ENCODE data around the gene PTPRD. TPM values are rescaled to one million over a fixed set of nuclear protein-coding genes. Genes with fewer than 3 reads are reported as not detected.

The PTPRD gene
- polyA plus RNA-seq: 1 to 10 TPM; 2.1 to 5.6 (median 3.9) TPM
- long read RNA-seq, donor 1: 0 reads
- long read RNA-seq, donor 2: 0 reads
- long read RNA-seq, donor 3: 0 reads
- long read RNA-seq, donor 4: 0 reads
- long read RNA-seq, donor 5: 0 reads
- long read RNA-seq, donor 6: 0 reads
- long read RNA-seq, donor 7: 0 reads
- long read RNA-seq, donor 8: 0 reads
- long read RNA-seq, donor 9: 0 reads
- long read RNA-seq, donor 10, partial matches to known transcripts: 0 of 9 reads
- long read RNA-seq, donor 10, other reads (novel, unspliced or antisense): 9 of 9 reads

DNA sequence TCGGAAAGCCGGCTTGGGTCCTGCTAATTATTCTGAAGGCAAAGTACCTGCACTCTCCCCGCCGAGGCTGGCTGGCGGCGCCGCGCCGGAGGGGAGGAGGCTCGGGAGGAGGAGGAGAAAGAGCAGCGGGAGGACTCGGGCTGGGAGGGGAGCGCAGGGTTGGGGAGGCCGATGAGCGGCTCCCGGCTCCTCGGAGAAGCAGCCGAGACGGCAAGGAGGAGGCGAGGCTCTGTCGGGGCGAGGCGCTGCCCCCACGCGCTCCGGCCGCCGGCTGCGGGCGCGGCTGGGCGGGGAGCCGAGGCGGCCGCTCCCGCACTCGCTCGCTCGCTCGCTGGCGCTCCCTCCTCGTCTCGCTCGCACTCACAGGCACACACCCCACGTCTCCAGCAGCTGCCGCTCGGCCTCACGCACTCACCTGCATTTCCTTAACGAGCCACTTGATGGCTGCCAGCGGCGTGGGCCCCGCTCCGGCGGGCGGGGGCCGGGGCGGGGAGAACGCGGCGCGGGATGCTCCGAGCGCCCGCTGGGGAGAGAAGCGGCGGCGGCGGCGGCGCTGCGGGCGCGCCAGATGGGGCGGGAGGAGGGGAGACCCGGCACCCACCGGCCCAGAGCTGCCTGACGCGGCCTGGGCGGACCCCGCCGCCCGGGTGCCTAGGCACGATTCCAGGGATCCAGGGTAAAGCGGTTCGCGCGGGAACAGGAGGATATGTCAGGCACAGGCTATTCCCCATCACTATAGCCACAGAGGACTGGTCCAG lies at the start of gene PTPRD:
Gene PTPRD (minus strand): TSS at position 362 of the 758 bp plus-strand sequence.
- Histone ChIP-seq H3K27me3 (ENCODE audit: control insufficient read depth in 3 of 3, insufficient read depth in 3 of 3, low read length in 3 of 3) (peaks cover 4 to 34% (median 18%) of the 10 kb centered on the region in 3 donors), H3K36me3 (ENCODE audit: control insufficient read depth in 3 of 3, insufficient read depth in 2 of 3, low read depth in 1 of 3, low read length in 3 of 3) (no peaks in the 10 kb centered on the region), H3K27ac (ENCODE audit: low read depth in 1 of 3, low read length in 2 of 3) (no peak within 1 kb of the TSS), H3K4me3 (ENCODE audit: low read depth in 1 of 3, low read length in 3 of 3) (peak within 1 kb of the TSS in 2 of 3 donors; percentile 29 to 34), H3K9me3 (ENCODE audit: control insufficient read depth in 2 of 2, insufficient read depth in 1 of 2, low read depth in 1 of 2, low read length in 1 of 2) (no peaks in the 10 kb centered on the region), H3K4me1 (ENCODE audit: control insufficient read depth in 3 of 3, insufficient read depth in 2 of 3, low read depth in 1 of 3, low read length in 2 of 3) (no peaks in the 10 kb centered on the region)
- FAIRE-seq (no peak), DNase-seq (peak; percentile 42 to 54)
- 1 to 4% (median 1%) methylated on average over 35 to 87 of the region's 87 CpGs for WGBS, 3 donors

- 54 to 75% (median 73%) methylated on average over 2 of the region's 2 CpGs for WGBS, 3 donors
- no peak for DNase-seq
- Histone ChIP-seq H3K27ac (ENCODE audit: low read depth in 1 of 3, low read length in 2 of 3) (no peak overlapping the region), H3K4me1 (ENCODE audit: control insufficient read depth in 3 of 3, insufficient read depth in 2 of 3, low read depth in 1 of 3, low read length in 2 of 3) (no peaks in the 10 kb centered on the region), H3K9me3 (ENCODE audit: control insufficient read depth in 2 of 2, insufficient read depth in 1 of 2, low read depth in 1 of 2, low read length in 1 of 2) (no peaks in the 10 kb centered on the region), H3K27me3 (ENCODE audit: control insufficient read depth in 3 of 3, insufficient read depth in 3 of 3, low read length in 3 of 3) (no peaks in the 10 kb centered on the region), H3K4me3 (ENCODE audit: low read depth in 1 of 3, low read length in 3 of 3) (no peak overlapping the region), H3K36me3 (ENCODE audit: control insufficient read depth in 3 of 3, insufficient read depth in 2 of 3, low read depth in 1 of 3, low read length in 3 of 3) (no peaks in the 10 kb centered on the region)
- FAIRE-seq: no peak
Measured at GRCh38 chr9:10661994-10662393, 49.2 kb upstream of the PTPRD start.

GRCh38 chr9:10661376-10661775 lies 48.6 kb upstream of the PTPRD start:
- DNase-seq (no peak), FAIRE-seq (no peak)
- 88 to 96% (median 88%) methylated on average over 1 of the region's 1 CpG for WGBS, 3 donors
- Histone ChIP-seq H3K36me3 (ENCODE audit: control insufficient read depth in 3 of 3, insufficient read depth in 2 of 3, low read depth in 1 of 3, low read length in 3 of 3) (no peaks in the 10 kb centered on the region), H3K27me3 (ENCODE audit: control insufficient read depth in 3 of 3, insufficient read depth in 3 of 3, low read length in 3 of 3) (no peaks in the 10 kb centered on the region), H3K27ac (ENCODE audit: low read depth in 1 of 3, low read length in 2 of 3) (no peak overlapping the region), H3K9me3 (ENCODE audit: control insufficient read depth in 2 of 2, insufficient read depth in 1 of 2, low read depth in 1 of 2, low read length in 1 of 2) (no peaks in the 10 kb centered on the region), H3K4me3 (ENCODE audit: low read depth in 1 of 3, low read length in 3 of 3) (no peak overlapping the region), H3K4me1 (ENCODE audit: control insufficient read depth in 3 of 3, insufficient read depth in 2 of 3, low read depth in 1 of 3, low read length in 2 of 3) (no peaks in the 10 kb centered on the region)

DNA sequence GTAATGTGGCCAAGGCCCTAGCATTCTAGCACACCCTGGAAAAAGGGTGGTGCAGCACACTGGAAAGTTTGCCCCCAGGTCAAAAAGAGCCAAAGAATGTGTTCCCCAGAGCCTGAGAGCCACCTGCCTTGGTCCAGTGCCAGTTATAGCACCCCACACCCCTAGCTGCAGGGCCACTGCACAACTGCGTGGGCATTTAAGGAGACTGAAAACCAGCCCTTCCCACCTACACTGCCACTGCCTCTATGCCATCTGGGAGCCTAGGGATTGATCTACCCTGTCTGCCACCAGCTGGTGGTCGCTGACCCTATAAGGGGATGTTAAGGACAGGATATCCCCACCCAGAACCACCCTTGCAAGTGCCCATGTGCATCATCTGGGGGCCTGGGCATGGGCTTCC lies 38.2 kb upstream of the PTPRD start:
- H3K9me3 ChIP-seq (ENCODE audit: control insufficient read depth in 2 of 2, insufficient read depth in 1 of 2, low read depth in 1 of 2, low read length in 1 of 2): peaks cover 0 to 12% of the 10 kb centered on the region in 2 donors
- FAIRE-seq (no peak), DNase-seq (no peak)
- no peak overlapping the region for H3K27ac ChIP-seq (ENCODE audit: low read depth in 1 of 3, low read length in 2 of 3)
- H3K4me1 ChIP-seq (ENCODE audit: control insufficient read depth in 3 of 3, insufficient read depth in 2 of 3, low read depth in 1 of 3, low read length in 2 of 3): no peaks in the 10 kb centered on the region
- 53 to 75% (median 62%) methylated on average over 2 of the region's 2 CpGs for WGBS, 3 donors
- H3K27me3 ChIP-seq (ENCODE audit: control insufficient read depth in 3 of 3, insufficient read depth in 3 of 3, low read length in 3 of 3): no peaks in the 10 kb centered on the region
- H3K4me3 ChIP-seq (ENCODE audit: low read depth in 1 of 3, low read length in 3 of 3): no peak overlapping the region
- no peaks in the 10 kb centered on the region for H3K36me3 ChIP-seq (ENCODE audit: control insufficient read depth in 3 of 3, insufficient read depth in 2 of 3, low read depth in 1 of 3, low read length in 3 of 3)

GRCh38 chr9:10649076-10649475 lies 36.3 kb upstream of the PTPRD start:
- WGBS, 3 donors: 53 to 83% (median 70%) methylated on average over 1 of the region's 1 CpG
- Histone ChIP-seq H3K4me3 (ENCODE audit: low read depth in 1 of 3, low read length in 3 of 3) (no peak overlapping the region), H3K27ac (ENCODE audit: low read depth in 1 of 3, low read length in 2 of 3) (no peak overlapping the region)

GRCh38 chr9:10633785-10634184 lies 21.0 kb upstream of the PTPRD start:
- no peaks in the 10 kb centered on the region for H3K4me1 ChIP-seq (ENCODE audit: control insufficient read depth in 3 of 3, insufficient read depth in 2 of 3, low read depth in 1 of 3, low read length in 2 of 3)

More at GRCh38 chr9:10649076-10649475, 36.3 kb upstream of the PTPRD start:
- H3K9me3 ChIP-seq (ENCODE audit: control insufficient read depth in 2 of 2, insufficient read depth in 1 of 2, low read depth in 1 of 2, low read length in 1 of 2): peaks cover 0 to 12% of the 10 kb centered on the region in 2 donors
- FAIRE-seq (no peak), DNase-seq (no peak)
- no peaks in the 10 kb centered on the region for H3K27me3 ChIP-seq (ENCODE audit: control insufficient read depth in 3 of 3, insufficient read depth in 3 of 3, low read length in 3 of 3)
- no peaks in the 10 kb centered on the region for H3K4me1 ChIP-seq (ENCODE audit: control insufficient read depth in 3 of 3, insufficient read depth in 2 of 3, low read depth in 1 of 3, low read length in 2 of 3)
- H3K36me3 ChIP-seq (ENCODE audit: control insufficient read depth in 3 of 3, insufficient read depth in 2 of 3, low read depth in 1 of 3, low read length in 3 of 3): no peaks in the 10 kb centered on the region

GRCh38 chr9:10614196-10614800 lies 1.5 kb upstream of the PTPRD start:
- FAIRE-seq: no peak
- H3K27me3 ChIP-seq (ENCODE audit: control insufficient read depth in 3 of 3, insufficient read depth in 3 of 3, low read length in 3 of 3): peaks cover 4 to 34% (median 18%) of the 10 kb centered on the region in 3 donors
- WGBS, 3 donors: 44 to 58% (median 54%) methylated on average over 9 of the region's 9 CpGs

More at GRCh38 chr9:10633785-10634184, 21.0 kb upstream of the PTPRD start:
- no peak for DNase-seq
- no peak for FAIRE-seq
- Histone ChIP-seq H3K27me3 (ENCODE audit: control insufficient read depth in 3 of 3, insufficient read depth in 3 of 3, low read length in 3 of 3) (no peaks in the 10 kb centered on the region), H3K4me3 (ENCODE audit: low read depth in 1 of 3, low read length in 3 of 3) (no peak overlapping the region), H3K9me3 (ENCODE audit: control insufficient read depth in 2 of 2, insufficient read depth in 1 of 2, low read depth in 1 of 2, low read length in 1 of 2) (no peaks in the 10 kb centered on the region), H3K36me3 (ENCODE audit: control insufficient read depth in 3 of 3, insufficient read depth in 2 of 3, low read depth in 1 of 3, low read length in 3 of 3) (no peaks in the 10 kb centered on the region), H3K27ac (ENCODE audit: low read depth in 1 of 3, low read length in 2 of 3) (no peak overlapping the region)
- 81 to 84% (median 82%) methylated on average over 3 of the region's 3 CpGs for WGBS, 3 donors

DNA sequence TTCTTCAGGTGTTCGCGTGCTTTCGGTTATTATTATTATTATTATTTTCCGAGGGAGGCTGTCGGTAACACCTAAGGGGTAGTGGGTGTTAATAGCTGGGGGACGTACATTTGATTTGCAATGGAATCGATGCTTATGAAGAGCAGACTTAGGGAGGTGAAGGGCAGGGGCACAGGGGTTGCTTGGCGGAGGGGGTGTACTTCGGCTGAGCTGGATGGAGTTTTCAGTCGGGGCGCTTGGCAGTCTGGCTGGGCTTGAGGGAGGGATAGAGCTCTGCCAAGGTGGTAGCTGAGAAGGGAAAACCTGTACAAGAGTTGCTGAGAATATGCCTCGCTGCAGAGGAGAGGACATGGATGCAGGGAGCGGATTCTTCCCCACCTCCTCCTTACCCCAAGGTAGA lies 617 bp upstream of the PTPRD start:
- WGBS, 3 donors: 8 to 15% (median 14%) methylated on average over 13 of the region's 13 CpGs
- peak overlapping the region in 1 of 3 donors; percentile 27 for H3K4me3 ChIP-seq (ENCODE audit: low read depth in 1 of 3, low read length in 3 of 3)
- H3K9me3 ChIP-seq (ENCODE audit: control insufficient read depth in 2 of 2, insufficient read depth in 1 of 2, low read depth in 1 of 2, low read length in 1 of 2): no peaks in the 10 kb centered on the region
- DNase-seq: no peak
- no peak overlapping the region for H3K27ac ChIP-seq (ENCODE audit: low read depth in 1 of 3, low read length in 2 of 3)
- no peaks in the 10 kb centered on the region for H3K4me1 ChIP-seq (ENCODE audit: control insufficient read depth in 3 of 3, insufficient read depth in 2 of 3, low read depth in 1 of 3, low read length in 2 of 3)
- H3K36me3 ChIP-seq (ENCODE audit: control insufficient read depth in 3 of 3, insufficient read depth in 2 of 3, low read depth in 1 of 3, low read length in 3 of 3): no peaks in the 10 kb centered on the region
- peaks cover 4 to 34% (median 18%) of the 10 kb centered on the region in 3 donors for H3K27me3 ChIP-seq (ENCODE audit: control insufficient read depth in 3 of 3, insufficient read depth in 3 of 3, low read length in 3 of 3)
- no peak for FAIRE-seq

More at GRCh38 chr9:10614196-10614800, 1.5 kb upstream of the PTPRD start:
- Histone ChIP-seq H3K36me3 (ENCODE audit: control insufficient read depth in 3 of 3, insufficient read depth in 2 of 3, low read depth in 1 of 3, low read length in 3 of 3) (no peaks in the 10 kb centered on the region), H3K4me3 (ENCODE audit: low read depth in 1 of 3, low read length in 3 of 3) (no peak overlapping the region), H3K9me3 (ENCODE audit: control insufficient read depth in 2 of 2, insufficient read depth in 1 of 2, low read depth in 1 of 2, low read length in 1 of 2) (no peaks in the 10 kb centered on the region), H3K27ac (ENCODE audit: low read depth in 1 of 3, low read length in 2 of 3) (no peak overlapping the region), H3K4me1 (ENCODE audit: control insufficient read depth in 3 of 3, insufficient read depth in 2 of 3, low read depth in 1 of 3, low read length in 2 of 3) (no peaks in the 10 kb centered on the region)
- no peak for DNase-seq
